ENCODE results near the gene OR4A16.

The OR4A16 gene

GRCh38 chr11:55342901-55343300 is at the start of gene OR4A16:
Gene OR4A16, plus strand, starts transcription at chr11:55343201. Its CDS starts 0 bp downstream, at chr11:55343201.
- in situ Hi-C loops (cut with MboI; ENCODE audit: low pct_unique_long_range_greater_than_20kb, low sequenced_read_pairs, unreplicated experiment): no loop called here
- no peak for TF ChIP-seq CTCF (IDR thresholded peaks at IDR 0.05; ENCODE audit: extremely low read depth, insufficient read depth, missing control alignments)
- no peak for DNase-seq (ENCODE audit: low spot score)

GRCh38 chr11:55324500-55324899 is 18.5 kb upstream of the OR4A16 start:
- no peak for DNase-seq (ENCODE audit: low spot score)
- TF ChIP-seq CTCF (IDR thresholded peaks at IDR 0.05; ENCODE audit: extremely low read depth, insufficient read depth, missing control alignments): no peak

GRCh38 chr11:55345306-55345705 is 2.3 kb downstream of the OR4A16 start:
- TF ChIP-seq CTCF (IDR thresholded peaks at IDR 0.05; ENCODE audit: extremely low read depth, insufficient read depth, missing control alignments): no peak
- in situ Hi-C loops (cut with MboI; ENCODE audit: low pct_unique_long_range_greater_than_20kb, low sequenced_read_pairs, unreplicated experiment): no loop called here

More at GRCh38 chr11:55324500-55324899, 18.5 kb upstream of the OR4A16 start:
- in situ Hi-C loops (cut with MboI; ENCODE audit: low pct_unique_long_range_greater_than_20kb, low sequenced_read_pairs, unreplicated experiment): no loop called here

GRCh38 chr11:55349032-55349431 is 6.0 kb downstream of the OR4A16 start:
- TF ChIP-seq CTCF (IDR thresholded peaks at IDR 0.05; ENCODE audit: extremely low read depth, insufficient read depth, missing control alignments): no peak
- in situ Hi-C loops (cut with MboI; ENCODE audit: low pct_unique_long_range_greater_than_20kb, low sequenced_read_pairs, unreplicated experiment): no loop called here

More at GRCh38 chr11:55345306-55345705, 2.3 kb downstream of the OR4A16 start:
- DNase-seq (ENCODE audit: low spot score): no peak

GRCh38 chr11:55357560-55358184 is 14.7 kb downstream of the OR4A16 start:
- no peak for TF ChIP-seq CTCF (IDR thresholded peaks at IDR 0.05; ENCODE audit: extremely low read depth, insufficient read depth, missing control alignments)
- no peak for DNase-seq (ENCODE audit: low spot score)
- in situ Hi-C loops (cut with MboI; ENCODE audit: low pct_unique_long_range_greater_than_20kb, low sequenced_read_pairs, unreplicated experiment): no loop called here

More at GRCh38 chr11:55349032-55349431, 6.0 kb downstream of the OR4A16 start:
- DNase-seq (ENCODE audit: low spot score): no peak

- TF ChIP-seq CTCF (IDR thresholded peaks at IDR 0.05; ENCODE audit: extremely low read depth, insufficient read depth, missing control alignments): no peak
- in situ Hi-C loops (cut with MboI; ENCODE audit: low pct_unique_long_range_greater_than_20kb, low sequenced_read_pairs, unreplicated experiment): no loop called here
- no peak for DNase-seq (ENCODE audit: low spot score)
Measured at GRCh38 chr11:55367674-55368073, 24.7 kb downstream of the OR4A16 start, which contains the start of gene OR4A15. Gene OR4A15, plus strand, starts transcription at chr11:55367974. Its CDS starts 0 bp downstream, at chr11:55367974.

Measured in GM13977 (cell line).